K562 (cell line): ENCODE data around the gene FBP1. TPM values are rescaled to one million over a fixed set of nuclear protein-coding genes. Genes with fewer than 3 reads are reported as not detected.

Experiments used
- ATAC-seq: fragments of 200-7000 bp; cut with Tn5 transposase; 3 replicates; pipeline ENCODE4 v1.9.1; 2020; ENCODE audit warnings: moderate library complexity
- BruUV-seq: library from RNA; stranded (reverse); fragments of 400-500 nt; replicated peaks from 2 replicates; lab custom pipeline; 2021; lab: Mats Ljungman, UMichigan
- CTCF ChIA-PET: fragments of 300-600 bp; formaldehyde crosslinking; extraction: SDS; loops from one replicate; lab custom pipeline; 2021; ENCODE audit warnings: low intra/inter-chr PET ratio; lab: Yijun Ruan, JAX
- POLR2A ChIA-PET: fragments of 300-600, 350-650 bp; sonication (Branson Sonifier 250); formaldehyde crosslinking; extraction: SDS; loops from one replicate; lab custom pipeline; 2021; ENCODE audit warnings: antibody characterized with exemption, inconsistent platforms; lab: Yijun Ruan, JAX
- DNase-seq, 4 experiments: peaks; one replicate each; pipeline versions ENCODE4 v3.0.0 to v3.0.0-alpha.2; 2011 to 2018; ENCODE audit warnings: low spot score in 3 of 4, mixed read lengths in 3 of 4; ENCODE audit errors: extremely low read depth in 1 of 4
- FAIRE-seq: peaks from 2 replicates; lab custom pipeline; 2011; peaks lifted over from hg19 to GRCh38; lab: Jason Lieb, UNC
- H2AFZ ChIP-seq: 2 replicates; pipeline ENCODE4 v1.6.0; 2011; ENCODE audit warnings: low read depth, low read length, control low read depth, inconsistent platforms
- H3K27ac ChIP-seq: fragments of 200-600 bp; 3 replicates; pipeline ENCODE4 v1.8.0; 2011; ENCODE audit warnings: low read depth, mild to moderate bottlenecking, control low read depth, inconsistent platforms, low read length, moderate library complexity, mixed read lengths; ENCODE audit errors: extremely low read depth
- H3K27me3 ChIP-seq, 2 experiments: fragments of 300-600 bp in 1 of 2; 2 replicates in 1 of 2; 3 replicates in 1 of 2; pipeline versions ENCODE4 v1.6.0 to v1.8.0; 2011; ENCODE audit warnings: inconsistent platforms in 2 of 2, low read length in 2 of 2, mild to moderate bottlenecking in 1 of 2, mixed read lengths in 1 of 2, moderate library complexity in 1 of 2; ENCODE audit not compliant: control insufficient read depth in 2 of 2, insufficient read depth in 2 of 2
- H3K36me3 ChIP-seq: fragments of 300-600 bp; 3 replicates; pipeline ENCODE4 v1.8.0; 2011; ENCODE audit warnings: mild to moderate bottlenecking, low read length, inconsistent platforms; ENCODE audit not compliant: control insufficient read depth, insufficient read depth
- H3K4me1 ChIP-seq, 2 experiments: fragments of 200-600 bp in 1 of 2; replicated peaks in 1 of 2; 2 replicates in 1 of 2; 3 replicates in 1 of 2; pipeline versions ENCODE4 v1.5.1 to v1.8.0; 2011; ENCODE audit warnings: inconsistent platforms in 2 of 2, low read length in 2 of 2, mild to moderate bottlenecking in 1 of 2, mixed read lengths in 1 of 2, moderate library complexity in 1 of 2; ENCODE audit not compliant: control insufficient read depth in 2 of 2, insufficient read depth in 2 of 2
- H3K4me2 ChIP-seq: 2 replicates; pipeline ENCODE4 v1.6.1; 2011; ENCODE audit warnings: low read length, control low read depth, inconsistent platforms, mixed read lengths; ENCODE audit not compliant: insufficient read depth
- H3K4me3 ChIP-seq: fragments of 200-600 bp; sonication (generic), shearing (Covaris generic); 2 replicates; pipeline ENCODE4 v1.5.1; 2016; ENCODE audit warnings: control low read depth, inconsistent platforms
- H3K79me2 ChIP-seq: fragments of 200-600 bp; 3 replicates; pipeline ENCODE4 v1.8.0; 2011; ENCODE audit warnings: low read length, inconsistent platforms; ENCODE audit not compliant: control insufficient read depth, insufficient read depth
- H3K9ac ChIP-seq, 2 experiments: 2 replicates each; pipeline versions ENCODE4 v1.6.0 to v1.6.1; 2011; ENCODE audit warnings: low read depth in 2 of 2, low read length in 2 of 2, control low read depth in 1 of 2, inconsistent platforms in 1 of 2, mild to moderate bottlenecking in 1 of 2, mixed read lengths in 1 of 2; ENCODE audit not compliant: insufficient read depth in 1 of 2
- H3K9me1 ChIP-seq: one replicate; pipeline ENCODE4 v1.6.0; 2011; ENCODE audit warnings: inconsistent platforms, mild to moderate bottlenecking, low read length, moderate library complexity; ENCODE audit not compliant: control insufficient read depth, insufficient read depth
- H3K9me3 ChIP-seq: replicated peaks from 2 replicates; pipeline ENCODE4 v1.5.1; 2011; ENCODE audit warnings: low read depth, low read length, inconsistent platforms; ENCODE audit not compliant: control insufficient read depth, insufficient read depth
- H4K20me1 ChIP-seq: replicated peaks from 2 replicates; pipeline ENCODE4 v1.6.1; 2011; ENCODE audit warnings: low read length, inconsistent platforms, mixed read lengths; ENCODE audit not compliant: control insufficient read depth, insufficient read depth
- CREBBP ChIP-seq: IDR thresholded peaks from one replicate; pipeline ENCODE4 v1.6.1; 2012; ENCODE audit warnings: low read depth, mild to moderate bottlenecking, control low read depth, inconsistent platforms, low read length
- FIP1L1 ChIP-seq: fragments of 200-400 bp; formaldehyde crosslinking; IDR thresholded peaks from 2 replicates; pipeline ENCODE4 v1.6.1; 2018; ENCODE audit warnings: mild to moderate bottlenecking, low read depth, low read length; ENCODE audit not compliant: poor library complexity, severe bottlenecking
- GATAD2B ChIP-seq: fragments of 450-650 bp; IDR thresholded peaks from 2 replicates; pipeline ENCODE4 v1.6.1; 2017; ENCODE audit warnings: mild to moderate bottlenecking, borderline replicate concordance
- GTF2B ChIP-seq: IDR thresholded peaks from 2 replicates; pipeline ENCODE4 v1.6.1; 2011; ENCODE audit not compliant: insufficient read length; ENCODE audit errors: extremely low read depth
- MCM2 ChIP-seq: fragments of 450-650 bp; IDR thresholded peaks from 2 replicates; pipeline ENCODE4 v1.6.1; 2017; ENCODE audit warnings: low read depth, mild to moderate bottlenecking
- NONO ChIP-seq, 2 experiments: fragments of 200-400 bp in 1 of 2; fragments of 450-650 bp in 1 of 2; formaldehyde crosslinking in 1 of 2; IDR thresholded peaks; 2 replicates each; pipeline ENCODE4 v1.6.1; 2017; ENCODE audit warnings: low read depth in 2 of 2, mild to moderate bottlenecking in 2 of 2, moderate library complexity in 2 of 2, low read length in 1 of 2
- NR4A1 ChIP-seq, 2 experiments: fragments of 250-450 bp in 1 of 2; fragments of 450-650 bp in 1 of 2; sonication (Bioruptor Pico) in 1 of 2; IDR thresholded peaks; 2 replicates each; pipeline versions ENCODE4 v1.4.0 to v1.6.1; 2016 to 2020; ENCODE audit warnings: mild to moderate bottlenecking in 2 of 2, missing compliant biosample characterization in 1 of 2, missing genetic modification characterization in 1 of 2, moderate library complexity in 1 of 2
- PCBP2 ChIP-seq: fragments of 200-400 bp; formaldehyde crosslinking; IDR thresholded peaks from 2 replicates; pipeline ENCODE4 v1.6.1; 2018; ENCODE audit warnings: low read length, low read depth, mild to moderate bottlenecking, moderate library complexity; ENCODE audit not compliant: poor library complexity, severe bottlenecking
- POLR2AphosphoS2 ChIP-seq: IDR thresholded peaks from 2 replicates; pipeline ENCODE4 v1.6.1; 2012; ENCODE audit warnings: low read length, improper control_type of control experiment
- POLR2G ChIP-seq: fragments of 200-400 bp; formaldehyde crosslinking; IDR thresholded peaks from 2 replicates; pipeline ENCODE4 v1.6.1; 2017; ENCODE audit warnings: low read depth, mild to moderate bottlenecking, antibody characterized with exemption, low read length, moderate library complexity
- PURB ChIP-seq: sonication (generic); formaldehyde crosslinking; IDR thresholded peaks from 2 replicates; pipeline ENCODE4 v1.9.0; 2021; ENCODE audit warnings: low read depth, mild to moderate bottlenecking, missing genetic modification reagents
- RFX5 ChIP-seq: IDR thresholded peaks from 2 replicates; pipeline ENCODE4 v1.6.1; 2011; ENCODE audit warnings: low read depth, mild to moderate bottlenecking, improper control_type of control experiment, low read length
- SIN3A ChIP-seq, 2 experiments: fragments of 150-350 bp in 1 of 2; IDR thresholded peaks; 2 replicates each; pipeline ENCODE4 v1.6.1; 2011 to 2016; ENCODE audit warnings: borderline replicate concordance in 2 of 2, low read depth in 2 of 2, low read length in 2 of 2, mild to moderate bottlenecking in 2 of 2, moderate library complexity in 2 of 2; ENCODE audit not compliant: control insufficient read depth in 1 of 2
- ZNF121 ChIP-seq: sonication (generic); formaldehyde crosslinking; conservative IDR thresholded peaks from 2 replicates; pipeline ENCODE4 v1.8.0; 2022; ENCODE audit warnings: missing genetic modification reagents
- ZNF197 ChIP-seq: fragments of 200-800 bp; sonication (Bioruptor generic); IDR thresholded peaks from 2 replicates; pipeline ENCODE4 v1.6.1; 2016; ENCODE audit warnings: low read depth, missing genetic modification characterization, missing compliant biosample characterization
- ZNF584 ChIP-seq: fragments of 200-800 bp; sonication (Bioruptor generic); IDR thresholded peaks from 2 replicates; pipeline ENCODE4 v1.6.1; 2016; ENCODE audit warnings: low read depth, mild to moderate bottlenecking, missing genetic modification characterization, missing compliant biosample characterization
- ZSCAN32 ChIP-seq: fragments of 450-650 bp; formaldehyde crosslinking; IDR thresholded peaks from 2 replicates; pipeline ENCODE4 v1.4.0; 2020; ENCODE audit warnings: mild to moderate bottlenecking, moderate library complexity
- WGBS: fragments of 100-300 bp; shearing (Covaris generic); methylation state at CpG from one replicate; pipeline ENCODE4 v1.1.6; 2016; ENCODE audit warnings: low coverage, mixed read lengths; ENCODE audit not compliant: insufficient coverage; ENCODE audit errors: missing lambda C conversion rate; 5-methylcytosine and 5-hydroxymethylcytosine counted together
- in situ Hi-C: fragments of 300-500 bp; cut with MboI; formaldehyde crosslinking; loops from 4 replicates; pipeline ENCODE4 v1.15.0; 2018; ENCODE audit warnings: inconsistent platforms, mixed read lengths
- intact Hi-C: fragments of 100-400 bp; cut with micrococcal nuclease; formaldehyde crosslinking; loops from 2 replicates; pipeline ENCODE4 v1.14.2; 2022
- polyA plus RNA-seq, 8 experiments: library from polyadenylated mRNA; depleted of rRNA in 4 of 8; stranded (reverse) in 5 of 8; unstranded in 3 of 8; fragments of >200 nt; fragmentation: Nextera tagmentation in 2 of 8; fragmentation: Illumina TruSeq in 1 of 8; extraction: Ambion mirVana in 2 of 8; extraction: Trizol in 1 of 8; gene quantifications; 2 replicates each; pipeline versions ENCODE4 v1.2.1 to v1.2.3, GENCODE V29; 2011 to 2014; ENCODE audit warnings: inconsistent platforms in 1 of 8, missing spikeins in 1 of 8
- total RNA-seq, 7 experiments: library from RNA; depleted of rRNA in 6 of 7; stranded (reverse); fragments of >200 nt in 6 of 7; fragmentation: Illumina TruSeq in 2 of 7; extraction: Trizol in 2 of 7; gene quantifications; 2 replicates each; pipeline versions ENCODE4 v1.2.1 to v1.2.3, GENCODE V29; 2011 to 2021; ENCODE audit warnings: low replicate concordance in 1 of 7
- TF ChIP-seq, protein P1 (sequence below): fragments of 450-650 bp; formaldehyde crosslinking; IDR thresholded peaks from 2 replicates; pipeline ENCODE4 v1.4.0; 2020; ENCODE audit warnings: mild to moderate bottlenecking, moderate library complexity

Gene FBP1
- total and polyA plus RNA-seq, 9 of the 15 experiments (the other 6 are each of a cell fraction or from before 2014, with no cell fraction given) = 0.24 TPM; not detected in 8

- ChIA-PET POLR2A (interaction anchor here (0.7 kb wide), 1 partner anchor 569 kb away, joined by 4 read pairs; no protein-coding TSS in a partner anchor), CTCF (no interaction called here)
- no peak for FAIRE-seq
Measured at GRCh38 chr9:94610181-94610606, 29.1 kb downstream of the FBP1 start.

DNA sequence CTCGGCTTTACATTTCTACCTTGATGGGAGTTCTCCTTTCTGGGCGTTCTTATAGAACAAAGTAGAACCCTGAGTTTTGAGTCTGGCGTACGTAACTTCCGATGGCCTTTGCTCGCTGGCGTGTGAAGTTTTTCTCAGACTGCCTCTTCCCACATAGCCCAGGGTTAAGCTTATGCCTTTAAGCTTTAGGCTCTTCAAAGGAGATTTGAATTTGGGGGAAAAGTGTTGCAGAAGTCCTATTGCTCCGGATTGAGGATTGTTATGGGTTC lies 32.0 kb downstream of the FBP1 start:
- Histone ChIP-seq H3K4me2 (no peak overlapping the region), H3K27me3 (peaks cover 31 to 77% of the 10 kb centered on the region in 2 experiments), H4K20me1 (no peaks in the 10 kb centered on the region), H3K79me2 (no peaks in the 10 kb centered on the region), H2AFZ (no peak overlapping the region), H3K4me1 (0 out of 5 replicates have a peak, but pooled peaks cover 0 to 3% of the 10 kb centered on the region in 2 experiments), H3K4me3 (no peak overlapping the region), H3K9me1 (no peaks in the 10 kb centered on the region), H3K9me3 (no peaks in the 10 kb centered on the region), H3K9ac (no peak overlapping the region), H3K27ac (no peak overlapping the region), H3K36me3 (no peaks in the 10 kb centered on the region)
- intact Hi-C loops (no loop called here), in situ Hi-C loops (no loop called here)
- no peak for FAIRE-seq
- ATAC-seq = no peak
- ChIA-PET POLR2A (interaction anchor here (0.8 kb wide), 1 partner anchor 1123 kb away, joined by 4 read pairs; no protein-coding TSS in a partner anchor), CTCF (no interaction called here)
- 3% methylated on average over 8 of the region's 8 CpGs for WGBS
- DNase-seq = no peak
- BruUV-seq = no TSS peak
- TF ChIP-seq PCBP2 (no peak), ZNF121 (CRISPR knock-in tag) (no peak), PURB (CRISPR knock-in tag) (no peak), ZSCAN32 (CRISPR knock-in tag) (no peak), GTF2B (no peak), NONO (IDR thresholded peaks at IDR 0.05; ENCODE audit: low read depth in 2 of 2, low read length in 1 of 2) (no peak), POLR2AphosphoS2 (no peak), MCM2 (no peak), RFX5 (no peak), CREBBP (no peak)
- TF ChIP-seq, protein P1, sequence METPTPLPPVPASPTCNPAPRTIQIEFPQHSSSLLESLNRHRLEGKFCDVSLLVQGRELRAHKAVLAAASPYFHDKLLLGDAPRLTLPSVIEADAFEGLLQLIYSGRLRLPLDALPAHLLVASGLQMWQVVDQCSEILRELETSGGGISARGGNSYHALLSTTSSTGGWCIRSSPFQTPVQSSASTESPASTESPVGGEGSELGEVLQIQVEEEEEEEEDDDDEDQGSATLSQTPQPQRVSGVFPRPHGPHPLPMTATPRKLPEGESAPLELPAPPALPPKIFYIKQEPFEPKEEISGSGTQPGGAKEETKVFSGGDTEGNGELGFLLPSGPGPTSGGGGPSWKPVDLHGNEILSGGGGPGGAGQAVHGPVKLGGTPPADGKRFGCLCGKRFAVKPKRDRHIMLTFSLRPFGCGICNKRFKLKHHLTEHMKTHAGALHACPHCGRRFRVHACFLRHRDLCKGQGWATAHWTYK = no peak

More at GRCh38 chr9:94610181-94610606, 29.1 kb downstream of the FBP1 start:
- H2AFZ ChIP-seq = no peak overlapping the region
- no TSS peak for BruUV-seq
- TF ChIP-seq FIP1L1 (no peak), POLR2G (no peak), NR4A1 (CRISPR knock-in tag; IDR thresholded peaks at IDR 0.05) (no peak), NR4A1 (tag; IDR thresholded peaks at IDR 0.05) (no peak), ZNF197 (CRISPR knock-in tag) (no peak), ZNF584 (CRISPR knock-in tag) (no peak), GATAD2B (no peak), SIN3A (IDR thresholded peaks at IDR 0.05; ENCODE audit: borderline replicate concordance in 2 of 2, control insufficient read depth in 1 of 2, low read depth in 2 of 2, low read length in 2 of 2) (no peak)
- H3K9ac ChIP-seq = no peak overlapping the region
- no peaks in the 10 kb centered on the region for H3K36me3 ChIP-seq
- 7% methylated on average over 6 of the region's 6 CpGs for WGBS
- ATAC-seq (no peak), DNase-seq (no peak)
- H3K9me3 ChIP-seq = no peaks in the 10 kb centered on the region
- peaks cover 25 to 70% of the 10 kb centered on the region in 2 experiments for H3K27me3 ChIP-seq
- H4K20me1 ChIP-seq = no peaks in the 10 kb centered on the region
- 0 out of 5 replicates have a peak, but pooled peaks cover 0 to 3% of the 10 kb centered on the region in 2 experiments for H3K4me1 ChIP-seq
- in situ Hi-C loops (no loop called here), intact Hi-C loops (no loop called here)
- H3K79me2 ChIP-seq = no peaks in the 10 kb centered on the region
- no peaks in the 10 kb centered on the region for H3K9me1 ChIP-seq
- H3K4me2 ChIP-seq = no peak overlapping the region
- H3K27ac ChIP-seq = no peak overlapping the region
- no peak overlapping the region for H3K4me3 ChIP-seq
